ENCODE results near the gene MRNIP. TPM values are rescaled to one million over a fixed set of nuclear protein-coding genes. Genes with fewer than 3 reads are reported as not detected.
"Not testable (repeated sequence)": the region's sequence is repeated elsewhere in the genome, so short reads cannot be mapped to it uniquely, and the experiment has no call there.

MRNIP gene
- total RNA-seq, 2 donors from 2014 or later = 17.3 to 20.1 TPM

DNA sequence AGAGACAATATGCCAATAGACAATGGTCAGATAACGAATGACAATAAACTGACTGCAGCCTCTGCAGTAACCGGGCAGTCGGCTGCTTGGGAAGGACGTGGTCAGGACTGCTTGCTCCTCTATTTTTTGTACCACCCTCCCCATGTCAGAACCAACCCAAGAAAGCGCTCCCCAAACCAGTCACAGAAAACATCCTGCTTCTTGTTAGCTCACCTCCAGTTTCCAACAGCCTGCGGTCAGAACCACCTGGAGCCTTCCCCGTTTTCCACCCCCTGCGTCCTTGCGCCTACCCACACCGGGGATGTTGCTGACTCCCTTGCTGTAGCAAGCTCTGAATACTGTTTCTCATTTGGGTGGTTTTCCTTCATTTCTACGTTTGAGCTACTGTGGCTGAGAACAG lies 1.7 kb upstream of the MRNIP start:
- peak; percentile 22 for DNase-seq (ENCODE audit: low spot score)
- intact Hi-C loops (cut with DNase I) = loop anchor here in 1 of 2 donors (1.0 kb wide), 1 partner anchor 21 kb away; no protein-coding TSS in a partner anchor

DNA sequence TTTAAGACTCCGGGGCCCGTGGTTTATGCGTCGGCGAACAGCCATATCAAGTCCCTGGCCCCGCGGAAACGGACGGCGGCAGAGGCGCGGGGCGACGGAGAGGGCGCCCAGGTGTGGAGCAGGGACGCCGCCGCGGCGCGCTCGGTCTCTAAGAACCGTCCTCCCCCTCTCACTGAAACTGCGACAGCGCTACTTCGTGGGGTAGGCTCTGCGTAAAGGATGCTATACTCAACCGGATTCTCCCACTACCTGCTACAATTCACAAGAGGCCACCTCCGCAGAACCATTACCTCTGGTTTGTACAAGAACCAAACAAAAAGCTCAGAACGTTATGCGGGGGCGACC lies 404 bp downstream of the MRNIP start:
- intact Hi-C loops (cut with DNase I) = no loop called here

DNA sequence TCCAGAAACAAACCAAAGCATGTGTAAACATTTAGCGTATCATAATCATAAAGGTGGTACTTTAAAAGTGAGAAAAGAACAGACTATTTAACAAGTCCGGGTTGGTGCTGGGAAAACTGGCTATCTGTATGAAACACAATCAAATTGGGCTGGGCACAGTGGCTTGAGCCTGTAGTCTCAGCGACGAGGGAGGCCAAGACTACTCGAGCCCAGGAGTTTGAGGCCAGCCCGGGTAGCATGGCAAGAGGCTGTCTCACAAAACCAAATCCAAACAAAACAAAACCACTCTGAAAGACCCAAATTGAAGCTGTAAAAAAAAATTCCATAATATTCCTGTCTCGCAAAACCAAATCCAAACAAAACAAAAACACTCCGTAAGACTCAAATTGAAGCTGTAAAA lies 4.3 kb downstream of the MRNIP start:
- DNase-seq (ENCODE audit: low spot score) = peak; percentile 61
- intact Hi-C loops (cut with DNase I) = no loop called here

More for the DNA sequence above, 404 bp downstream of the MRNIP start:
- DNase-seq (ENCODE audit: low spot score) = peak; percentile 84

DNA sequence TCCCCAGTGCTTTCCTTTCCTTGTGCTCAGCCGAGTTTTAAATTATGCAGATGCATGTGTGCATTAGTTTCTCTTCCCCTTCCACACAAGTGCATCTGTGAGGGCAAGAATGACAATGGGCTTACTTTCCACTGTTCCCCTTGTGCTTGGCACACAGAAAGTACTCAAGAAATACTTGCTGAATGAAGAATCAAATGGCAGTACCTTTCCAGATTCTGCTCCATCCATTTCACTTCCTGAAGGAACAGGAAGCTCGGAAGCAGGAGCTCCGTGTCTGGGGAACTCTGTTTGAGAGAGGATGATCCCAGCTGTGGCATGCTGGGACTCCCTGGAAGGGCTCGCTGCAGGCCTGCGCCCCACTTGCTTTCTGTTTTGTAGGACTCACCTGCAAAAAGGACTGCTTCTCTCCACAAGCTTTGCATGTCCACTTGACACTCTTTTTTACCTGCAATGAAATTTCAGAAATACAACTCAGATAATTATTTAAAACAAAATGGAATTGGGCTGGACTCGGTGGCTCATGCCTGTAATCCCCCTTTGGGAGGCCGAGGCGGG lies 5.5 kb downstream of the MRNIP start:
- peak; percentile 37 for DNase-seq (ENCODE audit: low spot score)
- intact Hi-C loops (cut with DNase I) = no loop called here

DNA sequence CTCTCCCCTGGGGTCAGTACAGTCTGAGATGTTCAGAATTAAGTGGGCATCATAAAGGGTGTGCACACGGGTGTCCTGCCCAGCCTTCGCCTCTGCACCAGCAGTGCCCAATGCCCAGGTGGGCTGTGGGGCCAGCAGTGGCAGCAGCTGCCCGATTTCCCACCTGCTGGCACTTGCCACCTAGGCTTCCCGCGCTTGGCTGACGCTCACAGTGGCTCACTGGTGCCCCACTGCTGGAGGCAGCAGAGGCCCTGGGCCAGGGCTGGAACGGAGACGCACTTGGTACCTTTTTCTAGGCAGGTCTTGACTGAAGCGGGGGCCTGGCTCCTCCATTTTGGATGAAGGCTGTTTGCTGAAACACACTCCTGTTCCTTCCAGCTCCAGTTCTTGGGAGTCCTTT lies 17.0 kb downstream of the MRNIP start:
- peak; percentile 57 for DNase-seq (ENCODE audit: low spot score)
- intact Hi-C loops (cut with DNase I) = no loop called here

GRCh38 chr5:179840766-179841165 lies 17.9 kb downstream of the MRNIP start:
- peak; percentile 73 for DNase-seq (ENCODE audit: low spot score)
- intact Hi-C loops (cut with DNase I) = no loop called here

GRCh38 chr5:179840321-179840720 lies 18.3 kb downstream of the MRNIP start:
- DNase-seq (ENCODE audit: low spot score) = peak; percentile 77
- intact Hi-C loops (cut with DNase I) = no loop called here

- intact Hi-C loops (cut with DNase I) = no loop called here
- DNase-seq (ENCODE audit: low spot score) = peak; percentile 69
Observed at GRCh38 chr5:179839328-179840256, 19.0 kb downstream of the MRNIP start.

- intact Hi-C loops (cut with DNase I) = no loop called here
- peak; percentile 71 for DNase-seq (ENCODE audit: low spot score)
Observed at GRCh38 chr5:179837076-179838011, 21.3 kb downstream of the MRNIP start.

DNA sequence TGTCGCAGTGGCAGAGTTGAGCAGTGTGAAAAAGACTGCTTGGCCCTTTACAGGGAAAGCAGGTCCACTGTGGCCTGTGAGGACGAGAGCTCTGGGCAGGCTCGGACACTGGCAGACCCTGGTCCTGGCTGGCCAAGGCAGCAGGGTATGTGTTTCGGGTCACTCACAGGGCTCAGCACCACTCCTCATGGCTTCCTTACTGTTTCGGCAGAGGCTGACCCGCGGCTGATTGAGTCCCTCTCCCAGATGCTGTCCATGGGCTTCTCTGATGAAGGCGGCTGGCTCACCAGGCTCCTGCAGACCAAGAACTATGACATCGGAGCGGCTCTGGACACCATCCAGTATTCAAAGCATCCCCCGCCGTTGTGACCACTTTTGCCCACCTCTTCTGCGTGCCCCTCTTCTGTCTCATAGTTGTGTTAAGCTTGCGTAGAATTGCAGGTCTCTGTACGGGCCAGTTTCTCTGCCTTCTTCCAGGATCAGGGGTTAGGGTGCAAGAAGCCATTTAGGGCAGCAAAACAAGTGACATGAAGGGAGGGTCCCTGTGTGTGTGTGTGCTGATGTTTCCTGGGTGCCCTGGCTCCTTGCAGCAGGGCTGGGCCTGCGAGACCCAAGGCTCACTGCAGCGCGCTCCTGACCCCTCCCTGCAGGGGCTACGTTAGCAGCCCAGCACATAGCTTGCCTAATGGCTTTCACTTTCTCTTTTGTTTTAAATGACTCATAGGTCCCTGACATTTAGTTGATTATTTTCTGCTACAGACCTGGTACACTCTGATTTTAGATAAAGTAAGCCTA lies 22.2 kb downstream of the MRNIP start:
- intact Hi-C loops (cut with DNase I) = no loop called here
- peak; percentile 78 for DNase-seq (ENCODE audit: low spot score)

DNA sequence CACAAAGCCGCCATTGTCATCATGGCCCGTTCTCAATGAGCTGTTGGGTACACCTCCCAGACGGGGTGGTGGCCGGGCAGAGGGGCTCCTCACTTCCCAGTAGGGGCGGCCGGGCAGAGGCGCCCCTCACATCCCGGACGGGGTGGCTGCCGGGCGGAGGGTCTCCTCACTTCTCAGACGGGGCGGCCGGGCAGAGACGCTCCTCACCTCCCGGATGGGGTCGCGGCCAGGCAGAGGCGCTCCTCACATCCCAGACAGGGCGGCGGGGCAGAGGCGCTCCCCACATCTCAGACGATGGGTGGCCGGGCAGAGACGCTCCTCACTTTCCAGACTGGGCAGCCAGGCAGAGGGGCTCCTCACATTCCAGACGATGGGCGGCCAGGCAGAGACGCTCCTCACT lies 23.7 kb downstream of the MRNIP start:
- intact Hi-C loops (cut with DNase I); DNase-seq (ENCODE audit: low spot score): not testable (repeated sequence)

DNA sequence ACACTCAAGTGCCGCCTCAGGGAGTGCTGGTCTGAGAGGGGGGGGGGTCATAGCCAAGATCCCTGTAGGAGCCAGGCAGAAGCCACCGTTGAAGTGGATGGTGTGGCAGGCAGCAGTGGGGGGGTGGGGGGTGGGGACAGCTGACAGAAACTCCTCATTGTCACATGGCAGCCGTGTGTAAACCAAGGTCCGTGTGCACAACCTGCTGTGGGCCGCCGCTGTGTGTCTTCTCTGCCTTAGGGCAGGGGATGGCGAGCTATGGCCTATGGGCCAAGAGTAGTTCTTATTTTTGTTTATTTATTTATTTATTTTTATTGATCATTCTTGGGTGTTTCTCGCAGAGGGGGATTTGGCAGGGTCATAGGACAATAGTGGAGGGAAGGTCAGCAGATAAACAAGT lies 24.5 kb downstream of the MRNIP start:
- intact Hi-C loops (cut with DNase I) = no loop called here
- peak; percentile 42 for DNase-seq (ENCODE audit: low spot score)

DNA sequence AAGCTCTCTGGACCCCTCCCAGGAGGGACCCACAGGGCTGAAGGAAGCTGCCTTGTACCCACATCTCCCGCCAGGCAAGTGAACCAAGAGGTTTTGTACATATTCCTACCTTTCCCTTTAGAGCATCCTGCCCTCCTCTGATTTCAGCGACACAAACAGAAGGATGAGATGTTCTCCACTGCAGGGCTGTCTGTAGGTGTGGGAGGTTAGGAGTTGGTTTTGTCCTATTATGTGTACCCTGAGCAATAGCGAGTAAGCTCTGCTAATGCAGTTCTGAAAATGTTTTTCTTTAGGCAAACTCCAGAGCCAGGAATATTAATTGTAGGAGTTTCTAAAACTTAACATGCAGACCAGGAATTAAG lies 24.9 kb downstream of the MRNIP start:
- DNase-seq (ENCODE audit: low spot score) = no peak
- intact Hi-C loops (cut with DNase I) = no loop called here

GRCh38 chr5:179833056-179833708 lies 25.4 kb downstream of the MRNIP start:
- intact Hi-C loops (cut with DNase I) = no loop called here
- DNase-seq (ENCODE audit: low spot score) = peak; percentile 70

DNA sequence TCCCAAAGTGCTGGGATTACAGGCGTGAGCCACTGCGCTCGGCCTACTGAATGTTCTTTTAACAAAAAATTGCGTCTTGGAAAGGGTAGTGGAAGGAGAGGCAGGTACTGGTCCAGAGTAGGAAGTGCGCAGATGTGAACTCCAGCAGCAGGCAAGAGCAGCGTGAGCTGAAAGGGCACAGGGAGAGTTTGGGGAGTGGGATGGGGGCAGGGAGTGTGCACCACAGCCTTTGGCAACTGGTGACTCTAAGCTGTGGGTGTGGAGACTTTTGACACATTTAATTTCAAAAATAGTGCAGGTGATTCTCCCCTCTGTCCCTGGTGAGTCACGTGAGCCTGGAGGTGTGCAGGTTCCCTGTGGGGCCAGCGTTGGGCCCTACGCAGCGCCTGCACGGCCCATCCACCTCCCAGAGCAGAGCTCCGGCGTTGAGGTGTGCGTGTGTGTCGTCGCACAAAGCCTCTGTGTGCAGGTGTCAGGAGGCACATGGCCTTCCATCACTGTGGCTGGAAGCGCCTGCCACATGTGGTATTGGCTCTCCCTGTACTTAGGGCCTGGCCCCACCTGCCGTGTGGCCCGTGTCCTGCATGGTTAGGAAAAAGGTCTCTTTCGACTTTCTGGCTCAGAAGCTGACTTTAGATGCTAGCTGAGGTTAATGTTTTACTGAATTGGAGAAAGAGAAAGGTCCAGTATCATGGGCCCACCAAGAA lies 26.4 kb downstream of the MRNIP start:
- peak; percentile 34 for DNase-seq (ENCODE audit: low spot score)
- intact Hi-C loops (cut with DNase I) = no loop called here

- intact Hi-C loops (cut with DNase I) = no loop called here
- no peak for DNase-seq (ENCODE audit: low spot score)
Observed at GRCh38 chr5:179830818-179831468, 27.7 kb downstream of the MRNIP start.

DNA sequence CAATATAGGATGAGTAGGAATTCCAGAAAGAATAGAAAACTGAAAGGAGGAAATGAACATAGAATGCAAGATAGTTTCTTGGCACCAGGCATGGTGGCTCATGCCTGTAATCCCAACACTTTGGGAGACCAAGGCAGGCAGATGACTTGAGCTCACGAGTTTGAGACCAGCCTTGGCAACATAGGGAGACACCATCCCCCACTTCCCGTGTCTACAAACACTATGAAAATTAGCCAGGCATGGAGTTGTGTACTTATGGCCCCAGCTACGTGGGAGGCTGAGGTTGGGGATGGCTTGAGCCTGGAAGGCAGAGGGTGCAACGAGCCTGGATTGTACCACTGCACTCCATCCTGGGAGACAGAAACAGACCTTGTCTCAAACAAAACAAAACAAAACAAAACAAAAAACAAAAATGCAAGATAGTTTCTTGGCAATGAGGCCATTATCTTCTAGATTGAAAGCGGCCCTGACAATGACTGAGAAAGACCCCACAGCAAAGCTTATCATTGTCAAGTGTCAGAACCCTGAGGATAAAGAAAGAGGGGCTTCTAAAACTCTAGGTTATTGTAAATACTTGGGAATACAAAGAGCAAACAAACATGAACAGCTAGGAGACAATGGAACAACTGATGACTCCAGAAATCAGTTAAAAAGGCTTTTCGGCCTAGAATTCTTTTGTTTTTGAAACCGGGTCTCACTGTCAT lies 28.7 kb downstream of the MRNIP start:
- no peak for DNase-seq (ENCODE audit: low spot score)
- intact Hi-C loops (cut with DNase I) = no loop called here
